ENCODE results near the gene MMP23B.

The MMP23B gene

GRCh38 chr1:1601564-1602303 is 30.2 kb upstream of the MMP23B start:
- Histone ChIP-seq H3K4me1 (ENCODE audit: control insufficient read depth in 1 of 2, insufficient read depth in 1 of 2, low read depth in 1 of 2, low read length in 1 of 2) (peaks cover 38% of the 10 kb centered on the region in 2 experiments), H3K36me3 (no peaks in the 10 kb centered on the region), H3K27me3 (peaks cover 35% of the 10 kb centered on the region), H3K9me3 (no peaks in the 10 kb centered on the region), H3K27ac (no peak overlapping the region), H3K4me3 (ENCODE audit: low read depth in 1 of 2, low read length in 1 of 2) (no peak overlapping the region)
- no peak for TF ChIP-seq CTCF (IDR thresholded peaks at IDR 0.05)

GRCh38 chr1:1602304-1602967 is 29.5 kb upstream of the MMP23B start:
- peaks cover 28% of the 10 kb centered on the region for H3K27me3 ChIP-seq
- H3K4me1 ChIP-seq (ENCODE audit: control insufficient read depth in 1 of 2, insufficient read depth in 1 of 2, low read depth in 1 of 2, low read length in 1 of 2): peaks cover 45% of the 10 kb centered on the region in 2 experiments
- no peak for TF ChIP-seq CTCF (IDR thresholded peaks at IDR 0.05)
- no peak overlapping the region for H3K4me3 ChIP-seq (ENCODE audit: low read depth in 1 of 2, low read length in 1 of 2)
- no peaks in the 10 kb centered on the region for H3K9me3 ChIP-seq
- peak overlapping the region; percentile 20 for H3K27ac ChIP-seq
- no peaks in the 10 kb centered on the region for H3K36me3 ChIP-seq

- H3K36me3 ChIP-seq: no peaks in the 10 kb centered on the region
- no peak for TF ChIP-seq CTCF (IDR thresholded peaks at IDR 0.05)
- peaks cover 22% of the 10 kb centered on the region for H3K27me3 ChIP-seq
- H3K4me1 ChIP-seq (ENCODE audit: control insufficient read depth in 1 of 2, insufficient read depth in 1 of 2, low read depth in 1 of 2, low read length in 1 of 2): peaks cover 49% of the 10 kb centered on the region in 2 experiments
- no peak overlapping the region for H3K4me3 ChIP-seq (ENCODE audit: low read depth in 1 of 2, low read length in 1 of 2)
- no peak overlapping the region for H3K27ac ChIP-seq
- H3K9me3 ChIP-seq: no peaks in the 10 kb centered on the region
These were observed 28.9 kb upstream of the MMP23B start for GRCh38 chr1:1602968-1603506.

- Histone ChIP-seq H3K27ac (no peak overlapping the region), H3K4me3 (ENCODE audit: low read depth in 1 of 2, low read length in 1 of 2) (no peak overlapping the region), H3K27me3 (peaks cover 14% of the 10 kb centered on the region), H3K4me1 (ENCODE audit: control insufficient read depth in 1 of 2, insufficient read depth in 1 of 2, low read depth in 1 of 2, low read length in 1 of 2) (peaks cover 49% of the 10 kb centered on the region in 2 experiments), H3K36me3 (no peaks in the 10 kb centered on the region), H3K9me3 (no peaks in the 10 kb centered on the region)
- TF ChIP-seq CTCF (IDR thresholded peaks at IDR 0.05): no peak
These were observed 28.2 kb upstream of the MMP23B start for GRCh38 chr1:1603671-1604373.

- H3K36me3 ChIP-seq: no peaks in the 10 kb centered on the region
- peaks cover 43 to 45% of the 10 kb centered on the region in 2 experiments for H3K4me1 ChIP-seq (ENCODE audit: control insufficient read depth in 1 of 2, insufficient read depth in 1 of 2, low read depth in 1 of 2, low read length in 1 of 2)
- no peak for TF ChIP-seq CTCF (IDR thresholded peaks at IDR 0.05)
- no peaks in the 10 kb centered on the region for H3K9me3 ChIP-seq
- peaks cover 8% of the 10 kb centered on the region for H3K27me3 ChIP-seq
- H3K27ac ChIP-seq: peak overlapping the region; percentile 8
- no peak overlapping the region for H3K4me3 ChIP-seq (ENCODE audit: low read depth in 1 of 2, low read length in 1 of 2)
These were observed 27.5 kb upstream of the MMP23B start for GRCh38 chr1:1604374-1605033.
